NCI-H1048 (cell line): ENCODE data around the gene SLC2A4.
"Not testable (repeated sequence)": the region's sequence is repeated elsewhere in the genome, so short reads cannot be mapped to it uniquely, and the experiment has no call there.

Source experiments
- DNase-seq: peaks from one replicate; lab custom pipeline; 2025; lab: John Stamatoyannopoulos, UW

Gene SLC2A4

DNA sequence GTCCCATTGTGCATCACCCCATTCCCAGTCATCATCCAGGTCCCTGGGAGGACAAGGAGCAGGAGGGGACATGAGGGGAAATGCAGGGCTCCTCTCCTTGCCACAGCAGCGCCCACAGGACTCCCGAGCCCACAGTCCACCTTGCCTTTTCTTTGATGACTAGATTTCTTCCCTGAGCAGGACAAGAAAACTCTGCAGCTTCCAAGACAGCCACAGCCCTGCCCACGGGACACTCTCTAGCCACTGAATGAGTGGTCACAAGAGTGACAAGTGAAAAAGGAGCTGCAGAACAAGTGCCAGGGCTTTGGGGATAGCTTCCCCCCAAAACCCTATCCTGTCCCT, 42.9 kb downstream of the SLC2A4 start:
- DNase-seq, result no peak

DNA sequence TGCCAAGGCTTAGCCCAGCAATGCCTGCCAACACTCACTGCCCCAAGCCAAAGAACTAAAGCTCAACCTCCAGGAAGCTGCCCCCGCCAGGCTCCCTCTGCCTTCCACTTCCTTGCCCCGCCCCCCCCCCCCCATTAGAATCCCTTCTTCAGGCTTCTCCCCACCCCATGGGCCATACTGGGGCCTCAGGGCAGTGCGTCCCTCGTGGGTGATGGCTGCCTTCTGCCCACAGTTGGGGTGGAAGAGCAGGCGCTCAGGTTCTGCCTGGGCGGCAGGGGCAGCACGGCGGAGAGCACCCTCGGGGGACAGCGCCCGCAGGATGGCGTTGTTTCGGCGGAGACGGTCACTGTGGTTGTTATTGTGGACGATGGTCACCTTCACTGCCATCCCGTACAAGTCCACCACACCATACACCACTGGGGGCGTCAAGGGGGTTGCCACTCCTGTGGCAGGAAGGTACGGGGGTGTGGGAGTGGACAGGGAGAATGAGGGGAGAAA, 43.6 kb downstream of the SLC2A4 start:
- no peak for DNase-seq

DNA sequence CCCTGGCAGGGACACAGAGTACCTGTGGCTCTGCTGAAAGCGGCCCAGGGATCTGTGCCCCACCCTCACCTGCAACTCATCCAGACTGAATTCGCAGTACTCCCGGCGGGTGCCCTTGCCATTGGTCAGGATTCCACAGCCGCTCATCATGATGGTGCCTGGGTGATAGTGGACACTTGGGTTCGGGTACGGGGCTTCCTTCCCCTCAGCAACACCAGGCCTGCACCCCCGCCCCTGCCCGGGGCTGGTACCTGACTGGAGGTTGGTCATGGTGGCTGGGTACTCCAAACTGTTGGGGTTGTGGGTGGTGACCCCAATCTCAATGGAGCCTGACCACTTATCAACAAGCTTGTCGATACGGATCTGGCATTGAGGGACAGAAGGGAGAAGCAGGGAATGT, 44.7 kb downstream of the SLC2A4 start:
- no peak for DNase-seq

DNA sequence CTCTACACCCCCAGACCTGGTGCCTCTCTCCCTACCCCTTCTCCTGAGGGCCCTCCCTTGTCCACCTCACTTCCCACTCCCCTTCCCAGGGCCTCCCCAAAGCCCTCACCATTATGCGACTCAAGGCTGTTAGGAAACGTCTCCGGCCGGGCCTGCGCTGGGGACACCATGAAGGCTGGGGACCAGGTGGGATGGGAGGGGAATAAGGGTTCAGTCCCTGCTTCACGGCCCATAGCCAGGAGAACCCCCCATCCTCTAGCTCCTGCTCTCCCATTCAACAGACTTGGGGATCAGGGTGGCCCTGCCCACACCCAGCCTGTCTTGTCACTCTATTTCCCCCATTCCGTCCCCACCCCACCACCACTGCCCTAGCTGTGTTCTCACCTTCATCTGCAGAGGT, 45.5 kb downstream of the SLC2A4 start:
- DNase-seq, result no peak

DNA sequence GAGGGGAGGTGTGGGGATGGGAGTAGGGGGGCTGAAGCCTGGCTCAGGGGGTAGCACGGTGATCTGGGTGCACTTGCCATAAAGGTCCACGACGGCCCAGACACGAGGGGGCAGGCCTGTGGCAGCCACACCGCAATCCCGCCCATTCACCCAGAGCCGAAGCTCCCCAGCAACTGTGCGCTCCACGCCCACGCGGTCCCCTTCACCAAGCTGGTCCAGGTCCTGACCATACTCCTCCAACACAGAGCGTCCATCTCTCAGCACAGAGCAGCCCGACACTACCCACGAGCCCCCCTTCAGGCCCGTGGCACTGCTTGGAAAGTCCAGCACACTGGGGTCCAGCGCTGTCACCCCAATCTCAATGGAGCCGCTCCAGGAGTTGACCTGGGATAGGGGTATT, 46.0 kb downstream of the SLC2A4 start:
- DNase-seq, result no peak

DNA sequence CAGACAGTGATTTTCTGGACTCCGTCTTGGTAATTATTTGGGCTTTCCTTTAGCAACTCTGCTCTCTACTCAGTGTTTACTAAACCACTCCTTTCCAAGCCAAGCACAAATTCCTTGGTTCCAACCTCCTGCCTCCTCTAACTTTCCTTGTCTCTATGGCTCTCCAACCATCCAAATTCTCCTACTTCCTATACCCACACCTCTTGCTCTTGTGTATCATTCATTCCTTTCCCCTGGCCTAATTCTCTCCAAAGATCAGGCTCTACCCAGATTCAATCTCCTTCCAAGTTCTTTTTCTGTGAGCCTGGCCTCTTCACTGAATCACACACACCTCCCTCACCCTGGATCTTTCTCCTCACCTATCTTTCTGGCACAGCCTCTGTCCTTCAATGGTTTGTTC, 46.5 kb downstream of the SLC2A4 start:
- DNase-seq, result no peak

DNA sequence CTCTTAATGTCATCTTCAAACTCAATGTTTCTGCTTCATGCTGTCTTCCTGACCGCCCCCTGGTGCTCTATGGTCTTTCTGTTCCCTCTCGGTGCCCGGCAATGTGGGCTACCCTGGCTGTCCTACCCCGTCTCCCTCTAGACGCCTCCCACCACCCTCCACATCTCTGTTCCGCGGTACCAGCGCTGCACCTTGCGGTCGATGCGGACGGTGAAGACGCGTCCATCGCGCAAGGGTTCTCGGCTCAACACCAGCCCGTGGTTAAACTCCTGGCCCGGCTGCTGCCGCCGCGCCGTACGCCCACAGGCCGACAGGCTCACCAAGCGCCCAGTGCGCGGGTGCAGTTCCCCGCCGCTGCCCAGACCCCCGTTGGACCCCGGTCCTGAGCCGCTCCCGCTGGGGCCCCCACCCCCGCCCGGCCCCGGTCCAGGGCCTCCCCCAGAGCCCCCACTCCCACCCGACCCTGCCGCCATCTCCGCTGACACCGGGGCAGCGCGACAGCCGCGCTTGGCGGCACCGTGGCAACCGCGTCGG, 47.4 kb downstream of the SLC2A4 start, which contains the start of gene NEURL4:
NEURL4 (minus strand) TSS at position 496 of the 534 bp plus-strand sequence; CDS start at position 473, 23 bp downstream.
- DNase-seq, result no peak

DNA sequence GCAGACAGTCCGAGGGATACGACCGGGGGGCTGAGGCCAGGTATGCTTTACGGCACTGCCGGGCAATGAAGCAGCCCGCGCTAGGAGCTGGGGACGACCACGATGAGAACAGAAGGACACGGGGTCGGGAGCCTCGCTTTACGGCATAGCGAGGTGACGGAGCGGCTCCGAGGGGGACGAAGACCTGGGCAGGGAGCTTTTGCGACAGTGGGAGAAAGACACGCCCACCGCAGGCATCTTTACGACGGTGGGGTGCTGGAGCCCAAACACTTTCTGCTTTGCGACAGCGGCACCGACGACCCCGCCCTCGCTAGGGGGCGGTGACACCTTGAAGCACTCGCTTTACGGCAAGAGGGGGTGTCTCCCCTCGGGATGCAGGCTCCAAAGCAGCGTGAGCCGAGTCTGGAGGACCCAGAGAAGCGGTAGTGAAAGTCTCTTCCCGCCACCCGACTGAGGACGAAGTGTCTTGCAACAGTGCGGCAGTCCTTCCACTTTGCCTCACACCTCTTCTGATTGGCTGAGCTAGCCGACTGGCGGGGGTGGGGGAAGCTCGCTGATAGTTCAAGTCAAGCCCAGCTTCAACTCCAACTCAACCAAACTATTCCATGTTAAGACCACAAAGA, 48.0 kb downstream of the SLC2A4 start:
- DNase-seq, result peak; percentile 100

DNA sequence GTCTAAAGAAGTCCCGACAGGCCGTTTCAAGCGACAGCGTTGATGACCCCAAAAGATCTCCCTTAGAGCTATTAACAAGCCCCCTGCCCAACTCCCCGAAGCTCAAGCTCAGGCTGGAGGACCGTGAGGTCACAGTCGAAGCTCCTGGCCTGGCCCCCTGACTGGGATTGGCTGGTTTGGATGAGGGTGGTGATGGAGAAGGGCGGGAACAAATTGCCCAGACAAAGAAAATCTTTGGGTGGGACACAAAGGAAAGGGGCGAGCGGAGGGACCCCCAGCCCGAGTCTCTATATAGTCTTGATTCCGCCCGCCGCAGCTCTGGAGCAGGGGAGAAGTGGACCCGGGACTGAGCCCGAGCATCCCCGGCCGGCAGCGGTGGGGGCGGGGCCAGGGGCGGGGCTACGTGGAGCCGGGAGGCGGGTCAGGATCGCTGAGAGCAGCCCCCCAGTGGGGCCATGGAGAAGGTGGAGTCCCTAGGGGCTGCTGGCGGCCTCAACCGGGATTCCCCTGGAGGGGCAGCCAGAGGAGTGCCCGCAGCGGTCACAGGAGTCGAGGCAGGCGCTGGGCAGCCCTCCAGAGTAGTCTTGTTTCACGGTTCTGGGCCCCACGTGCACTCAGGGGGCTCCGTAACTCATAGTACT, 48.6 kb downstream of the SLC2A4 start:
- DNase-seq, result peak; percentile 18

DNA sequence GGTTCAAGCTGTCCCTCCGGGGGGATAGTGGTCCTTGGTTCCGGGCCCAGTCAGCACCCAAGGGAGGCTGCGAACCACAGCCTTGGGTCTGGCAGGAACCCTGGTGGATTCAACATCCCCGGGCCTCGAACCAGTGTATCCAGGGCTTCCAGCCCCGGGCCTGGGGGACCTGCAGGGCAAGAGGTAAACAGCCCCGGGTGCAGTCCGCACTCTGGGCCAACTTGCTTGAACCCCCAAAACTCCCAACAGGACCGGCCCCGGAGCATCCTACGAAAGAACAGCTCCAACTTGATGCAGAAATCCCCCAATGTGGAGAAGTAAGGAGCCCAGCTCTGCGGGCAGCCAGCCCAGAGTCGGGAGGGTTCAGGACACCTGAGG, 49.1 kb downstream of the SLC2A4 start:
- no peak for DNase-seq

DNA sequence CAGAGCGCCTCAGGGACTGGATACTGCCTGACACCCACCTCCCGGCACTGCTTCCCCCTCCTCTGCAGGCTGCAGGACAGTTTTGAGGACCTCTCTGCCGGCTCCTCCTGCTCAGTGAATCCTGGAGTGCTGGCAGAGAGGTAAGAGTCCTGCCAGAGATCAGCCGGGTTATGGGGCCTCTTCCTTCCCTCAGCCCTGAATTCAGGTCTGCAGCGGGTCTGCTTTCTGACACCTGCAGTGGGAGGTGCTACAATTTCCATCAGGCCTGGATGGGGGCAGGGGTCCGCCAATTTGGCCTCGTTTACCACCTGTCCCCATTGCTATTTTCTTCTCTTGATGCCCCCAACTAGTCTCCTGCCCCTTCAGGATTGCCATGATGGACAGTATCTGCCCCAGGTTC, 50.6 kb downstream of the SLC2A4 start:
- no peak for DNase-seq

DNA sequence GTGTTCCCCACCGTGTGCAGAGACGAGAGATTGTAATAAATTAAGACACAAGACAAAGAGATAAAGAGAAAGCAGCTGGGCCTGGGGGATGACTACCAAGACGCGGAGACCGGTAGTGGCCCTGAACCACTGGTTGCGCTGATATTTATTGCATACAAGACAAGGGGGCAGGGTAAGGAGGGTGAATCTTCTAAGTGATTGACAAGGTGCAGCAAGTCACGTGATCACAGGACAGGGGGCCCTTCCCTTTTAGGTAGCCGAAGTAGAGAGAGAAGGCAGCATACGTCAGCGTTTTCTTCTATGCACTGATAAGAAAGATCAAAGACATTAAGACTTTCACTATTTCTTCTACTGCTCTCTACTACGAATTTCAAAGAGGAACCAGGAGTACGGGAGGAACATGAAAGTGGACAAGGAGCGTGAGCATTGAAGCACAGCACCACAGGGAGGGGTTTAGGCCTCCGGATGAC, 51.1 kb downstream of the SLC2A4 start:
- DNase-seq, result not testable (repeated sequence)

DNA sequence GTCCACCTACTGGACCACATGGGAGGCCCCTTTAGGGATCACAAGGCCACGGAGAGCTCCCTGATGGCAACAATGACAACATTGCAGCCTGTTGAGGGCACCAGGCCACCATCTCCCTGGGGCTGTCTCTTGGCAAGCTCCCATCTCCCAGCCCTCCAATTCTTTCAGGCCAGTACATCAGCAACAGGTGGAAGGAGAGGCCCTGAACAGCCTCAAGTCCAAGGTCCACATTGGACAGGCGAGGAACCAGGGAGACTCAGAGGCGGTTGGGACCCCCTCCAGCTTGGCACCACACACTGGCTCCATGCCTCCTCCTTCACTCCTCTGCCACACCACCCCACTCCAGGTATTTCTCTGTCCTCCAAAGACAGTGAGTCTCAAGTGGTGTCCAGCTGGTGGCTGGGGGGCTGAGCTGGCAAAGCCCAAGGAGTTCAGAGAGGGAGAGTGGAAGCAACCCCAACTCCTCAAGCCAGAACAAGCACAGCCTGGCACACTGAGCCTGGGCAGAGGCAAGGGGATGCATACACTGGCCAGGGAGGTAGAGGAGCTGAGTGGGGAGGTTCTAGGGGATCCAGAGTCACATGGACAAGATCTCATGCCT, 53.5 kb downstream of the SLC2A4 start:
- DNase-seq, result no peak

DNA sequence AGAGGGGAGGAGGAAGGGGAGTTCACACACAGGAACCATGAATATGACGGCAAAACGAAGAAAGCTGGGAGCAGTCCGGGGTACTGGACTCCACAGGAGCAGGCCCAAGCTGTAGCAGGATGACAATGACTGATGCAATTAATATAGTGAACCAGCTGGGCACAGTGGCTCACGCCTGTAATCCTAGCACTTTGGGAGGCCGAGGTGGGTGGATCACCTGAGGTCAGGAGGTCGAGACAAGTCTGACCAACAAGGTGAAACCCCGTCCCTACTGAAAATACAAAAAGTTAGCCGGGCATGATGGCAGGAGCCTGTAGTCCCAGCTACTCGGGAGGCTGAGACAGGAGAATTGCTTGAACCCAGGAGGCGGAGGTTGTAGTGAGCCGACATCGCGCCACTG, 54.2 kb downstream of the SLC2A4 start:
- not testable (repeated sequence) for DNase-seq

DNA sequence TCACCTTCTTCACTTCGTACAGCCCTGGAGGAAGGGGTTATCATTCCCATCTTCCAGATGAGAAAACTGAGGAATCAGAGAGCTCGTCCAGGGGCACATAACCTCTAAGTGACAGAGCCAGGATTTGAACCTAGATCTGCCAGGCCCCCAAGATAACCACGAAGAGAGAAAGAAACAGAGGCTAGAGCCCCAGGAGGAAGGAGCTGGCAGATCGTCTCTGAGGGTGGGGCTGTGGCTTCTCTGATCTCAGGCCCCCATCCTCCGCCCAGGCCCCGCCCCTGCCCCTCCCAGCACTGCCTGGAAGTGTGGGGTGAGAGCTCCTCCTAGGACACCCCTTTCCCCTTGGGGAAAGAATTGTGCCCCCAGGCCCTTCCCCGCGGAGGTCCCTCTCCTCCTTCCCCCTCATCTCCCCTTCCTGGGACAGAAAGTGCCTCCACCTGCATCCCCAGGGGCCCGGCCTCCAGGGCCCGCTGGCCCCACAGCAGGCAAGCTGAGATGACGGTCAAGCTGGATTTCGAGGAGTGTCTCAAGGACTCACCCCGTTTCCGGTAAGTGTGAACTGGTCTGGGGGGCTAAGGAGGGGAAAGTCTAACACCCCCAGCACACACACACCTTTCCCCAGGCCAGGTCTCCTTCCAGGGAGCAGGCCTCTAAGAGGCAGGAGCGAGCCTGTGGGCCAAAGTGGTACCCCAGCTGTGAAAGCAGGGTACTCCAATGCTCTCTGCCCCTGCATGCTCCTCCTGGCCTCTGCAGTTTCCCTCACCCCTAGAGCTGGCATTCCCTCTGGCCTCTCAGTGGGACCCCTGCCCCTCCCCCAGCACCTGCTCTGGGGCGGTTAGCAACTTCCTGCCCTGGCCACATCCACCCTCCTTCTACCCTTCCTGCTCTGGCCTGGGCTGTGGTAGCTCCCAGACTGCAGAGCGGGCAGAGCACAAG, 55.0 kb downstream of the SLC2A4 start, which contains the start of gene ACAP1:
ACAP1 (plus strand) TSS at position 290 of the 936 bp plus-strand sequence; CDS start at position 496, 206 bp downstream.
- DNase-seq, result no peak

DNA sequence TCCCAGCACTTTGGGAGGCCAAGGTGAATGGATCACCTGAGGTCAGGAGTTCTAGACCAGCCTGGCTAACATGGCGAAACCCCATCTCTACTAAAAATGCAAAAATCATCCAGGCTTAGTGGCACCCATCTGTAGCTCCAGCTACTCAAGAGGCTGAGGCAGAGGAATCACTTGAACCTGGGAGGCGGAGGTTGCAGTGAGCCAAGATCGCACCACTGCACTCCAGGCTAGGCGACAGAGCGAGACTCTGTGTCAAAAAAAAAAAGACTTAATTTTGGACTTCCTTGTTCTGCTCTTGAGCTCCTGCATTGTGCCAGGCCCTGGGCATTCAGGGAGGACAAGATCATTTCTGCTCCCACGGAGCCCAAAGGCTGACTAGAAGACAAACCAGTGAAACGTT, 56.1 kb downstream of the SLC2A4 start:
- not testable (repeated sequence) for DNase-seq
